GM20431 (cell line): ENCODE measurements around the gene ANKRD23.

Experiments used
- in situ Hi-C: fragments of 300-500 bp; cut with MseI, MboI; formaldehyde crosslinking; loops from one replicate; pipeline ENCODE4 v1.15.0; 2020; ENCODE audit warnings: low sequenced_read_pairs; ENCODE audit not compliant: unreplicated experiment

Gene ANKRD23

GRCh38 chr2:96841701-96842495 lies 1.9 kb downstream of the ANKRD23 start:
- in situ Hi-C loops = no loop called here

DNA sequence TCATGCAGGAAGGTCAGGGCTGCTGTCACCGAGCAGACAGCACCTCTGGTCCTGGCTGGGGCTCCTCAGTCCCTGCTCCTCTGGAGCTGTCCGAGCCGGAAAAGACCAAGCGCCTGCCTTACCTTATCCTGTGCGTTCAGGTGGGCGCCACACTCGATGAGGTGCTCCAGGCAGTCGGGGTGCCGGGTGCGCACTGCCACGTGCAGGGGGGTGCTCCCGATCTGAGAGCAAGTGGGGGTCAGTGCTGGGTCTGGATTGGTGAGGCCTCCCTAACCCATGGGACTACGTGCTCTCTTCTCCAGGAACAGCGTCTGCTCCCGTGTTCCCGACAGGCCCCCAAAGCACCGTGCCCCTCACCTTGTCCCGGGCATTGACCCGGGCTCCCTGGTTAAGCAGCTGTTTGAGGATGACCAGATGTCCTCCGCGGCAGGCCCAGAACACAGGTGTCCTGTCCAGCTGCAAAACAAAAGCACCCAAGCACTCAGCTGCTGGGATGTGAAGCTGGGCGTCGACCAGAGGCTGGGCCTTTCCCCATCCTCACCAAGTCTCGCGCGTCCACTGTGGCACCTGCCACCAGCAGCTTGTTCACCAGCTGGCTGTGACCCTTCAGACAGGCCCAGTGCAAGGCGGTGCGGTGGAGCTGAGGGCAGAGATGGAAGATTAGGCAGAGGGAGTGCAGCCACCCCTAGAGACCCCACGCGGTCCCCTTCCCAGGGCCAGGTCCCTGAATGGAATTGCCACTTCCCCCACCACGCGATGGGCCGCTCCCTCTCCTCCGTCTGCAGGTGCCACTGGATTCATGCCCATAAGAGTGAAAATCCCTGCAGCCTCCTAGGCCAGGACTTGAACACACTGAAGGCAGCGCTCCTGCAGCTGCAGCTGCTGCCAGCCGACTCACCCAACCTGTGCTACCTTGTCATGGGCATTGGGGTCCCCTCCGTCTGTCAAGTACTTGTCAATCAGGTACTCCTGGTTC lies 3.7 kb downstream of the ANKRD23 start:
- in situ Hi-C loops = no loop called here

DNA sequence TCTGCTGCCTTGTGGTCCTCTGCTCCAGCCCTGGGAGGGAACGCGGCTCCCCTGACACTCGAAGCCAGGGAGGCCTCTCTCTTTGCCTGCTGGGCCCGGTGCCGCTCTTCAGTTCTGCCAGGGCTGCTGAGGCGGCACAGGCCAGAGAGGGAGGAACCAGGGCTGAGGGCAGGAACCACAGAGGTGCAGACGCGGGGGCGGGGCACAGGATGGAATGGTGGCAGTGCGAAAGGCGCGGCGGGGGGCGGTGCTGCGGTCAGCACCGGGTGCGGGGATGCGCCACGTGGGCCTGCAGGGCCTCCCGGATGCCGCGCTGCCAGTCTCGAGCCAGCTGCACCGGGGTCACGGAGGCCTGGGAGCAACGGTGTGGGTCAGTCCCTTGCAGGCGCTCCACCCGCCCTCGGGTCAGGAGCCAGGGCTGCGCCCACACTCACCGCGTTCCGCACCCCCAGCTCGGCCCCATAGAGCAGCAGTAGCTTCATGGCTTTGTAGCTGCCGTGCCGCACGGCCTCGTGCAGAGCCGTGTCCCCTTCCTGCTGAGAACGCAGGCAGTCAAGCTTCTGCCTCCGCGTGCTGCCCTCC lies 4.4 kb downstream of the ANKRD23 start:
- in situ Hi-C loops = no loop called here

DNA sequence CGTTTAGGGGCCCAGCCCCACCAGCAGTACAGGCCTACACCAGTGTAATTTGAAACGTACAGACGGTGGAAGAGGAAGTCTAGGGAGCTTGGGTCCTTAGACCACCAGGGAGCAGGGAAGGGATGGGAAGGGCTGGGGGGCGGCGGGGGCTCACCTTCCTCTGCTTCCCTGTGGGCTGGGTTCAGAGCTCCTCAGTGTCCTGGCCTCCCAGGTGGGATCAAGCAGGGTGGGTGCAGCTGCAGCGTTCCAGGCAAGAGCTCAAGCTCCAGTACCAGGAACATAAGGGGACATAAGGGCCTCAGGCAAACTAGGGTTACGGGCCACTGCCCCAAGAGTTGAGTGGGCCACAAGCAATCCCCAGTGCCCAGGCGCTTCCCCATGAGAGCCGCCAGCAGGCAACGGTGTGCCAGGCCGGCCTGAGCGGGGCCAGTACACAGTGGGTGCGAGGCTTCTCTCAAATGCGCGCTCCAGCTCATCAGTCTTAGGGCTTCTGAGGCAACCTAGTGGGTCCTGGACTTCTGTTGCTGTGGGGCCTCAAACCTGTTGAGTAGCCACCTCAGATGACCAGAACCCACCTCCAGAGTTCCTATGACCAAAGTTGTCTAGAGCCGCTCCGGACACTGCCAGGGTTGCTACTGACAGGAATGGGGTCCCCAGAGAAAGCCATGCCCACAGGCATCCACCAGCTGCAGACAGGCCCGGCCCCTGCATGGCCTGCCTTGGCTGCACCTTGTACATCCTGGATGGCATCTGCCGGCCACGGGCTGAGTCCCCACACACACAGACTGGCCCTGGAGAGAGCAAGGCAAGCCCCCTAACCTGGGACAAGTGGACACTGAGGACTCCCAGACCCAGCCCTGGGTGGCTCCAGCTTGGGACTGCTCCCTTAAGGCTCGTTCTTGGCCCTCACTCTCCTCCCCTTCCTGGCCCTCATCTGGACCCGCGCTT lies 5.2 kb downstream of the ANKRD23 start:
- in situ Hi-C loops = no loop called here

- in situ Hi-C loops = no loop called here
These were observed 6.2 kb downstream of the ANKRD23 start for GRCh38 chr2:96837575-96837974.

DNA sequence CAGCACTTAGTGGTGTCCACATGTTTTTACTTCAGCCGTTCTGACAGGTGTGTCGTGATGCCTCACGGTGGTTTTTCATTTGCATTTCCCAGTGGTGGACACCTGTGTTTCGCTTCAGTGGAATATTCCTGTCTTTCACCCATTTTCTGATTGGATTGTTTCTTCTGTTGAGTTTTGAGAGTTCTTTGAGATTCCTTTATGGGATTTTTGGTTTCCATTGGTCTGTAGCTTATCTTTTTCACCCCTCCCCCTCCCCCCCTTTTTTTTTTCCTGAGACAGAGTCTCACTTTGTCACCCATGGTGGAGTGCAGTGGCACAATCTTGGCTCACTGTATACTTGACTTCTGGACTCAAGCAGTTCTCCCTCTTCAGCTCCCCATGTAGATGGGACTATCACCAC lies 8.0 kb downstream of the ANKRD23 start:
- in situ Hi-C loops = no loop called here

GRCh38 chr2:96832754-96833507 lies 10.9 kb downstream of the ANKRD23 start:
- in situ Hi-C loops = no loop called here

DNA sequence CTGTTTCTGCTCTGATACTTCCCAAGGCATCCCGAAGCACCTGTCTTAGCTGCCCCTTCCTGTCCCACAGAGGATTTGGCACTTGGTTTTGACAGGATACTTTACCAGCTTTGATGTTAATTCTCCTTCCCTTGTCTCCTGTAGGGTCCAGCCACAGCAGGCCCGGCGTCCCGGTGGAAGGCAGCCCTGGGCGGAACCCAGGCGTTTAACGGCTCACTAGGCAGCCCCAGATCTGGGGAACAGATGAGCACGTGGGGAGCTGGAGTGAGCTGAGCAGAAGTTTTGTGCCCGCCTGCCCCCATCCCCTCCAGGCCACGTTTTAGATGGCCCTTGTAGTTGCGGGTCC lies 11.4 kb downstream of the ANKRD23 start:
- in situ Hi-C loops = no loop called here

- in situ Hi-C loops = no loop called here
These were observed 12.1 kb downstream of the ANKRD23 start for GRCh38 chr2:96831679-96832078.

- in situ Hi-C loops = no loop called here
These were observed 13.7 kb downstream of the ANKRD23 start for GRCh38 chr2:96830044-96830562.

DNA sequence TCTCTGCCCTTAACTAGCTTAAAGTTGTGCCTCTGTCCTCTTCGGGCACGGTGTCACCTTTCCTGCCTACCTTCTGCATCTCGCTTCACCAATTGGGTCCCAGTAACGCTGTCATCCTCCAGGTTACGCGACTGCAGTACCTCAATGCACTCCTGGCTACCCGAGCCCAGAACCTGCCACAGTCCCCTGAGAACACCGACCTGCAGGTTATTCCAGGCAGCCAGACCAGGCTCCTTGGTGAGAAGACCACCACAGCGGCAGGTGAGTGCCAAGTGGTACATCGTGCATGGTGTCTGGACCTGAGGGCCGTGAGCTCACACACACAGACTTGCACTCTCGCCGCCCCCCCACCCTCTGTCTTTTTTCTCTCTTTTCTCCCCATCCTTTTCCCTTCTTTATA lies 14.9 kb downstream of the ANKRD23 start:
- in situ Hi-C loops = no loop called here

DNA sequence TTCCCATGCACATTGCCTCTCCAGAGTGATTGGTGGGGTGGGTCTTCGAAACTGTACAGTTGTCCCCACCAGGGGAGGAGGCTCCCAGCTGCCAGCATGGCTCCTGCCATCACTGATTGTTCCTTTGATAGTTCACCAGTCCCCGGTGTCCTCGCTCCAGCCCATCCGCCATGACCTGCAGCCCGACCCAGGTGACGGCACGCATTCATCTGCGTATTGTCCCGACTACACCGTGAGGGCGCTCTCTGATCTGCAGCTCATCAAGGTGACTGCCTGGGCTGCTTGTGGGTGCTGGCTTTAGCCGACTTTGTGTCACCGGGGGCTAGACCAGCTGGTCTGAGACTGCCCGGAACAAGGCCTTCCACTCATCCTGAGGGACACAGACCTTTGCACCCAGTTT lies 15.4 kb downstream of the ANKRD23 start:
- in situ Hi-C loops = no loop called here

DNA sequence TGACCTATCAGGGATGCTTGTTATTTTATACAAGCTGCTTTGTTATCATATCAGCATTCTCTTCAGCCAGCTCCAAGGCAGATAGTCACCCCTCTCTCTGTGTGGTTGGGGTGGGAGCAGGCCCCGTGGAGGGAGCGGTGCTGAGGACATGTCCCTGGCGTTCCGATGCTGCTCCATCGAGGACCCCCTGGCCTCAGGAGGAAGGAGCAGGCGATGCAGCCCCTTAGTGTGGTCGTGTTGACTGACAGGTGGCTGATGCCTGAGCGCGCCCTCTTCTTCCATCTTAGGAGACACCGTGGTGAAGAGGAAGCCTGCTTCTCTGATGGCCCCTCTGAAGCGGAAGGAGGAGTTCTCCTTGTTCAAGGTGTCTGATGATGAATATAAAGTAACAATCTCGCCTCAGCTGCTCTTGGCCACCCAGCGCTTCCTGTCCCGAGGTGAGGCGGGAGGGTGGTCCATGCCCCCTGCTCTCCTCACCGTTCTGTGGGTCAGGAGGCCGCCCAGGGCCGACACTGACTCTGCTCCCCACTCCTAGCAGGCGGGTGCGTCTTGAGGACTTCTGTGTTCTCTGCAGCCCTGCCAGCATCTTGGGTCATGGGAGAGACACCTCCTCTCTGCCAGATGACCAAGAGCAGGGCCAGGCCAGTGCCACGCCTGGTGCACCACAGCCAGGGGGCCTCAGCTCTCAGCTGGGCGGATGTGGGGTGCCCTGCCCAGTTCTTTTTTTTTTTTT lies 17.1 kb downstream of the ANKRD23 start:
- in situ Hi-C loops = no loop called here

- in situ Hi-C loops = no loop called here
These were observed 18.8 kb downstream of the ANKRD23 start for GRCh38 chr2:96825057-96825456.

- in situ Hi-C loops = no loop called here
These were observed 19.5 kb downstream of the ANKRD23 start for GRCh38 chr2:96824079-96824870.

DNA sequence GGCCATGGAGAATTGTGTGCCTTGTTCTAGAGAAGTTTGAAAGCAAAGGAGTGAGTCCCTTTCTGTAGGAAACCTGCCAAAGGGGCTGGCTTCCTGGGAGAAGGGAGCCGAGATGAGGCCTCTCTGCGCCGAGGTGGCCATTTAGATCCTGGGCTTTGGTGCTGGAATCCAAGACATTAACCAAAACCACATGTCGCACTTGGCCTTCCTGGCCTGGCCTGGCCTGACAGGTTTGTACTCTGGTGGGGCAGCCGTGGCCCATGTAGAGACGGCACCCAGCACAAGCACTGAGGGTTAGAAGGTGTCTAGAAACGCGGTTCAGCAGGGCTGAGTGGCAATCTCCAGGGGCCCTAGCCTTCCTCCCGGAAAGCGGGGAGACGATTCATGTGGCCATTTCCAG lies 20.6 kb downstream of the ANKRD23 start:
- in situ Hi-C loops = no loop called here

GRCh38 chr2:96822786-96823185 lies 21.0 kb downstream of the ANKRD23 start:
- in situ Hi-C loops = no loop called here
